Activated CD4-positive, CD25-positive, alpha-beta regulatory T cell treated with anti-CD3 and anti-CD28 coated beads, Interleukin-2, amount 50 U/mL, for 16 hours (primary cell): ENCODE measurements around the gene GRIA2.
"Not testable (repeated sequence)": the region's sequence is repeated elsewhere in the genome, so short reads cannot be mapped to it uniquely, and the experiment has no call there.

Experiments used
- DNase-seq: peaks from one replicate; pipeline ENCODE4 v3.0.0-alpha.2; 2020; ENCODE audit warnings: low read depth, low spot score

GRIA2 gene

GRCh38 chr4:157258165-157258564, 37.6 kb downstream of the GRIA2 start:
- not testable (repeated sequence) for DNase-seq

- DNase-seq = no peak
Measured at GRCh38 chr4:157265281-157265680, 44.8 kb downstream of the GRIA2 start.

- DNase-seq = no peak
Measured at GRCh38 chr4:157270108-157270507, 49.6 kb downstream of the GRIA2 start.

GRCh38 chr4:157270552-157270951, 50.0 kb downstream of the GRIA2 start:
- no peak for DNase-seq

- DNase-seq = no peak
Measured at GRCh38 chr4:157271166-157271869, 50.8 kb downstream of the GRIA2 start.

GRCh38 chr4:157280673-157281072, 60.1 kb downstream of the GRIA2 start:
- no peak for DNase-seq

- no peak for DNase-seq
Measured at GRCh38 chr4:157282019-157282418, 61.5 kb downstream of the GRIA2 start.

- no peak for DNase-seq
Measured at GRCh38 chr4:157287445-157287844, 66.9 kb downstream of the GRIA2 start.

- DNase-seq = no peak
Measured at GRCh38 chr4:157290622-157291021, 70.1 kb downstream of the GRIA2 start.

GRCh38 chr4:157291071-157291470, 70.5 kb downstream of the GRIA2 start:
- no peak for DNase-seq

GRCh38 chr4:157293673-157294072, 73.1 kb downstream of the GRIA2 start:
- DNase-seq = no peak

- no peak for DNase-seq
Measured at GRCh38 chr4:157294575-157294974, 74.0 kb downstream of the GRIA2 start.

GRCh38 chr4:157300701-157301100, 80.2 kb downstream of the GRIA2 start:
- DNase-seq = no peak

- no peak for DNase-seq
Measured at GRCh38 chr4:157303471-157303960, 83.0 kb downstream of the GRIA2 start.

GRCh38 chr4:157304769-157305168, 84.2 kb downstream of the GRIA2 start:
- no peak for DNase-seq

- no peak for DNase-seq
Measured at GRCh38 chr4:157312702-157313101, 92.2 kb downstream of the GRIA2 start.

GRCh38 chr4:157314906-157315305, 94.4 kb downstream of the GRIA2 start:
- DNase-seq = no peak

- DNase-seq = no peak
Measured at GRCh38 chr4:157315968-157316367, 95.4 kb downstream of the GRIA2 start.

- DNase-seq = no peak
Measured at GRCh38 chr4:157320092-157320491, 99.6 kb downstream of the GRIA2 start.

- no peak for DNase-seq
Measured at GRCh38 chr4:157327666-157328065, 107.1 kb downstream of the GRIA2 start.

- DNase-seq = no peak
Measured at GRCh38 chr4:157357887-157358286, 137.4 kb downstream of the GRIA2 start.

- no peak for DNase-seq
Measured at GRCh38 chr4:157358439-157358838, 137.9 kb downstream of the GRIA2 start.

- DNase-seq = no peak
Measured at GRCh38 chr4:157358851-157359250, 138.3 kb downstream of the GRIA2 start.

- no peak for DNase-seq
Measured at GRCh38 chr4:157363360-157363759, 142.8 kb downstream of the GRIA2 start.
